ENCODE results near the gene FKRP. TPM values are rescaled to one million over a fixed set of nuclear protein-coding genes. Genes with fewer than 3 reads are reported as not detected.

The FKRP gene
- total RNA-seq, 1 experiment from 2014 or later = 23.9 TPM

DNA sequence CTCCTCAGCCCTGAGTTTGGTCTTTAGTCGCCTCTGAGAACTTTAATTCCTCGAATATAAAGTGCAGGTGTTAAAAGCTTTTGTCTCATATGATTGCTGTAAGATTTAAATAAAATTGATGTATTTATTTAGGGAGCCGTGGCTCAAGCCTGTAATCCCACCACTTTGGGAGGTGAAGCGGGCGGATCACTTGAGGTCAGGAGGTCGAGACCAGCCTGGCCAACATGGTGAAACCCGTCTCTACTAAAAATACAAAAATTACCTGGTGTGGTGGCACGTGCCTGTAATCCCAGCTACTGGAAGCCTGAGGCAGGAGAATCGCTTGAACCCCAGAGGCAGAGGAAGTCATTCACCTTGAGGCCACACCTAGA lies 43.1 kb downstream of the FKRP start:
- ChIA-PET POLR2A (interaction anchor here (0.6 to 6.9 kb wide), 15 partner anchors 8 to 325 kb away, joined by 3 to 147 read pairs (median 5); partner anchors contain the start of genes AP2S1, ARHGAP35, CALM3 and ZC3H4), CTCF (interaction anchor here (0.7 to 1.6 kb wide), 5 partner anchors 19 to 51 kb away, joined by 3 to 8 read pairs (median 4); no protein-coding TSS in a partner anchor)
- H3K36me3 Mint-ChIP-seq (ENCODE audit: insufficient read depth, unreplicated experiment) = peaks cover 28% of the 10 kb centered on the region
- DNase-seq (ENCODE audit: unreplicated experiment) = no peak
- H3K27ac Mint-ChIP-seq (ENCODE audit: low read depth, unreplicated experiment) = no peak overlapping the region
- peaks cover 19% of the 10 kb centered on the region for H3K4me1 Mint-ChIP-seq (ENCODE audit: insufficient read depth, unreplicated experiment)
- H3K9me3 Mint-ChIP-seq (ENCODE audit: unreplicated experiment) = no peaks in the 10 kb centered on the region
- TF ChIP-seq, protein P1, sequence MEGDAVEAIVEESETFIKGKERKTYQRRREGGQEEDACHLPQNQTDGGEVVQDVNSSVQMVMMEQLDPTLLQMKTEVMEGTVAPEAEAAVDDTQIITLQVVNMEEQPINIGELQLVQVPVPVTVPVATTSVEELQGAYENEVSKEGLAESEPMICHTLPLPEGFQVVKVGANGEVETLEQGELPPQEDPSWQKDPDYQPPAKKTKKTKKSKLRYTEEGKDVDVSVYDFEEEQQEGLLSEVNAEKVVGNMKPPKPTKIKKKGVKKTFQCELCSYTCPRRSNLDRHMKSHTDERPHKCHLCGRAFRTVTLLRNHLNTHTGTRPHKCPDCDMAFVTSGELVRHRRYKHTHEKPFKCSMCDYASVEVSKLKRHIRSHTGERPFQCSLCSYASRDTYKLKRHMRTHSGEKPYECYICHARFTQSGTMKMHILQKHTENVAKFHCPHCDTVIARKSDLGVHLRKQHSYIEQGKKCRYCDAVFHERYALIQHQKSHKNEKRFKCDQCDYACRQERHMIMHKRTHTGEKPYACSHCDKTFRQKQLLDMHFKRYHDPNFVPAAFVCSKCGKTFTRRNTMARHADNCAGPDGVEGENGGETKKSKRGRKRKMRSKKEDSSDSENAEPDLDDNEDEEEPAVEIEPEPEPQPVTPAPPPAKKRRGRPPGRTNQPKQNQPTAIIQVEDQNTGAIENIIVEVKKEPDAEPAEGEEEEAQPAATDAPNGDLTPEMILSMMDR (IDR thresholded peaks at IDR 0.05; ENCODE audit: unreplicated experiment) = no peak
- BruUV-seq (replicated peaks) = no TSS peak
- no peak overlapping the region for H3K4me3 Mint-ChIP-seq (ENCODE audit: unreplicated experiment)
- H3K27me3 Mint-ChIP-seq (ENCODE audit: insufficient read depth, unreplicated experiment) = no peaks in the 10 kb centered on the region
- intact Hi-C loops (cut with micrococcal nuclease) = no loop called here

DNA sequence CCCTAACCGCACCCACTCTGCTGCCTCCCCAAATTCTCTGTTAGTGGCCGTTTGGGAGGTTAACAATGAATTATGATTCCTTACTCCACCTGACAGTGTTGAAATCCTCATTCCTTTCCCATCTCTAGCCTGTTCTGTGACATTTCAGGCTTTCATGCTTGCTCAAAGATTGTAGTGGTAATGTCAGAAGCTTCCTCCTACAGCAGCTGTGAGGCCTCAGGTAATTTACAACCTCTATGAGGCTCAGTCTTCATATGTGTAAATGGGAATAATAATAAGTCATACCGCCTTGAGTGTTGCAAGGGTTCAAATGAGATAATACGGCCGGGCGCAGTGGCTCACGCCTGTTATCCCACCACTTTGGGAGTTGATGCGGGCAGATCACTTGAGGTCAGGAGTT lies 43.5 kb downstream of the FKRP start:
- Mint-ChIP-seq H3K9me3 (ENCODE audit: unreplicated experiment) (no peaks in the 10 kb centered on the region), H3K36me3 (ENCODE audit: insufficient read depth, unreplicated experiment) (peaks cover 23% of the 10 kb centered on the region), H3K27me3 (ENCODE audit: insufficient read depth, unreplicated experiment) (no peaks in the 10 kb centered on the region), H3K4me1 (ENCODE audit: insufficient read depth, unreplicated experiment) (peaks cover 15% of the 10 kb centered on the region), H3K27ac (ENCODE audit: low read depth, unreplicated experiment) (no peak overlapping the region), H3K4me3 (ENCODE audit: unreplicated experiment) (peak overlapping the region; percentile 21)
- TF ChIP-seq, protein P1 (IDR thresholded peaks at IDR 0.05; ENCODE audit: unreplicated experiment) = no peak
- ChIA-PET POLR2A (interaction anchor here (0.6 to 6.9 kb wide), 8 partner anchors 20 to 324 kb away, joined by 3 to 147 read pairs (median 9); partner anchors contain the start of genes AP2S1 and ZC3H4), CTCF (interaction anchor here (0.8 to 1.6 kb wide), 4 partner anchors 19 to 51 kb away, joined by 3 to 8 read pairs (median 5); no protein-coding TSS in a partner anchor)
- no TSS peak for BruUV-seq (replicated peaks)
- intact Hi-C loops (cut with micrococcal nuclease) = no loop called here
- DNase-seq (ENCODE audit: unreplicated experiment) = no peak

DNA sequence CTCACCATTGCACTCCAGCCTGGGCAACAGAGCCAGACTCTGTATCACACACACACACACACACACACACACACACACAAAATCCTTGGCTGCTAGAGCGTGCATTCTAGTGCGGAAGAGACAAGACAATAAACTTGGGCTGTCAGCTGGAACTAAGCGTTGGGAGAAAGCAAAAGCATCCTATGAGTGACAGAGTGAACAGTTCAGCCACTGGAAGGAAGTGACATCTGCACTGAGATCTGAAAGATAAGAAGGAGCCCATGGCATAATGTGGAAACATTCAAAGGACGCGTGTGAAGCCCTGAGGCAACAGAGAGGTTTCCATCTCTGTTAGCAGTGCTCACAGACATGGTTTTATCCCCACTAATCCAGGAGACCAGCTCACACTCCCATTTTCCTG lies 46.1 kb downstream of the FKRP start:
- BruUV-seq (replicated peaks) = no TSS peak
- intact Hi-C loops (cut with micrococcal nuclease) = no loop called here
- peaks cover 6% of the 10 kb centered on the region for H3K36me3 Mint-ChIP-seq (ENCODE audit: insufficient read depth, unreplicated experiment)
- H3K27ac Mint-ChIP-seq (ENCODE audit: low read depth, unreplicated experiment) = no peak overlapping the region
- ChIA-PET CTCF (interaction anchor here (0.6 kb wide), 1 partner anchor 323 kb away, joined by 4 read pairs; no protein-coding TSS in a partner anchor), POLR2A (interaction anchor here (0.6 to 1.5 kb wide), 2 partner anchors 8 to 31 kb away, joined by 3 read pairs; no protein-coding TSS in a partner anchor)
- no peaks in the 10 kb centered on the region for H3K9me3 Mint-ChIP-seq (ENCODE audit: unreplicated experiment)
- no peaks in the 10 kb centered on the region for H3K27me3 Mint-ChIP-seq (ENCODE audit: insufficient read depth, unreplicated experiment)
- TF ChIP-seq, protein P1 (IDR thresholded peaks at IDR 0.05; ENCODE audit: unreplicated experiment) = no peak
- no peak for DNase-seq (ENCODE audit: unreplicated experiment)
- peaks cover 5% of the 10 kb centered on the region for H3K4me1 Mint-ChIP-seq (ENCODE audit: insufficient read depth, unreplicated experiment)
- H3K4me3 Mint-ChIP-seq (ENCODE audit: unreplicated experiment) = no peak overlapping the region

DNA sequence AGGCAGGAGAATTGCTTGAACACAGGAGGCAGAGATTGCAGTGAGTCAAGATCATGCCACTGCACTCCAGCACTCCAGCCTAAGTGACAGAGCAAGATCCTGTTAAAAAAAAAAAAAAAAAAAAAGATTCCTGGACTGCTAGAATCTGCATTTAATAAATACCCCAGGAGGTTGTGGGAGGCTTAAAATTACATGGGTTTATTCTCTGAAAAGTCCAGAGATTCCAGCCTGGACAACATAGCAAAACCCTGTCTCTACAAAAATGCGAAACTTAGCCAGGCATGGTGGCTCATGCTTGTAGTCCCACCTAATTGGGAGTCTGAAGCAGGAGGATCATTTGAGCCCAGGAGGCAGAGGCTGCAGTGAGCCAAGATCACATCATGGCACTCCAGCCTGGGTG lies 52.0 kb downstream of the FKRP start:
- Mint-ChIP-seq H3K4me3 (ENCODE audit: unreplicated experiment) (no peak overlapping the region), H3K36me3 (ENCODE audit: insufficient read depth, unreplicated experiment) (no peaks in the 10 kb centered on the region)

More for the DNA sequence above, 52.0 kb downstream of the FKRP start:
- Mint-ChIP-seq H3K27ac (ENCODE audit: low read depth, unreplicated experiment) (no peak overlapping the region), H3K4me1 (ENCODE audit: insufficient read depth, unreplicated experiment) (peaks cover 6% of the 10 kb centered on the region), H3K9me3 (ENCODE audit: unreplicated experiment) (no peaks in the 10 kb centered on the region), H3K27me3 (ENCODE audit: insufficient read depth, unreplicated experiment) (no peaks in the 10 kb centered on the region)
- no peak for DNase-seq (ENCODE audit: unreplicated experiment)
- ChIA-PET POLR2A (interaction anchor here (0.8 to 2.8 kb wide), 4 partner anchors 10 to 40 kb away, joined by 3 to 14 read pairs (median 10); partner anchors contain the start of gene SLC1A5), CTCF (interaction anchor here (0.7 kb wide), 2 partner anchors 10 to 43 kb away, joined by 3 read pairs; partner anchors contain the start of gene SLC1A5)
- intact Hi-C loops (cut with micrococcal nuclease) = no loop called here
- BruUV-seq (replicated peaks) = no TSS peak
- TF ChIP-seq, protein P1 (IDR thresholded peaks at IDR 0.05; ENCODE audit: unreplicated experiment) = no peak
